GM19438 (cell line): ENCODE data around the gene RAB3A.

Experiments
- ATAC-seq: cut with Tn5 transposase; IDR thresholded peaks from one replicate; pipeline ENCODE4 v1.9.1; 2021; ENCODE audit warnings: low read depth; ENCODE audit not compliant: unreplicated experiment

RAB3A gene

GRCh38 chr19:18203863-18204393 is at the start of gene RAB3A:
Gene RAB3A, minus strand, starts transcription at chr19:18204042. Its CDS starts 1,302 bp downstream, at chr19:18202740.
- ATAC-seq, result peak; percentile 82

- no peak for ATAC-seq
These were observed 49.3 kb upstream of the RAB3A start for GRCh38 chr19:18253130-18253529.

GRCh38 chr19:18252370-18252717 is 48.5 kb upstream of the RAB3A start:
- no peak for ATAC-seq

- ATAC-seq, result no peak
These were observed 47.9 kb upstream of the RAB3A start for GRCh38 chr19:18251587-18252369.

GRCh38 chr19:18249834-18250233 is 46.0 kb upstream of the RAB3A start:
- no peak for ATAC-seq

GRCh38 chr19:18245297-18245696 is 41.5 kb upstream of the RAB3A start:
- ATAC-seq, result no peak

GRCh38 chr19:18239303-18239702 is 35.5 kb upstream of the RAB3A start:
- no peak for ATAC-seq

- ATAC-seq, result no peak
These were observed 30.4 kb upstream of the RAB3A start for GRCh38 chr19:18234194-18234593.

GRCh38 chr19:18233224-18233825 is 29.5 kb upstream of the RAB3A start:
- no peak for ATAC-seq

- no peak for ATAC-seq
These were observed 28.8 kb upstream of the RAB3A start for GRCh38 chr19:18232540-18233223.

GRCh38 chr19:18231775-18232174 is 27.9 kb upstream of the RAB3A start:
- no peak for ATAC-seq

GRCh38 chr19:18230941-18231734 is 27.3 kb upstream of the RAB3A start:
- no peak for ATAC-seq

- no peak for ATAC-seq
These were observed 26.1 kb upstream of the RAB3A start for GRCh38 chr19:18229915-18230314.

GRCh38 chr19:18229474-18229873 is 25.6 kb upstream of the RAB3A start:
- ATAC-seq, result no peak

- ATAC-seq, result no peak
These were observed 24.0 kb upstream of the RAB3A start for GRCh38 chr19:18227781-18228271.

- no peak for ATAC-seq
These were observed 23.3 kb upstream of the RAB3A start for GRCh38 chr19:18226956-18227780.

GRCh38 chr19:18225702-18226468 is 22.0 kb upstream of the RAB3A start, which contains the start of gene PDE4C:
Gene PDE4C, minus strand, starts transcription at chr19:18226438. Its CDS starts 23 bp downstream, at chr19:18226415.
- ATAC-seq, result no peak

- no peak for ATAC-seq
These were observed 21.5 kb upstream of the RAB3A start for GRCh38 chr19:18225355-18225701.
